Measurements from ENCODE around the gene SFXN4. TPM values are rescaled to one million over a fixed set of nuclear protein-coding genes. Genes with fewer than 3 reads are reported as not detected.

SFXN4 gene
- total and polyA plus RNA-seq, 2 of the 13 experiments (the other 11 are each of a cell fraction or from before 2014, with no cell fraction given), result 47.7 to 64.9 TPM

DNA sequence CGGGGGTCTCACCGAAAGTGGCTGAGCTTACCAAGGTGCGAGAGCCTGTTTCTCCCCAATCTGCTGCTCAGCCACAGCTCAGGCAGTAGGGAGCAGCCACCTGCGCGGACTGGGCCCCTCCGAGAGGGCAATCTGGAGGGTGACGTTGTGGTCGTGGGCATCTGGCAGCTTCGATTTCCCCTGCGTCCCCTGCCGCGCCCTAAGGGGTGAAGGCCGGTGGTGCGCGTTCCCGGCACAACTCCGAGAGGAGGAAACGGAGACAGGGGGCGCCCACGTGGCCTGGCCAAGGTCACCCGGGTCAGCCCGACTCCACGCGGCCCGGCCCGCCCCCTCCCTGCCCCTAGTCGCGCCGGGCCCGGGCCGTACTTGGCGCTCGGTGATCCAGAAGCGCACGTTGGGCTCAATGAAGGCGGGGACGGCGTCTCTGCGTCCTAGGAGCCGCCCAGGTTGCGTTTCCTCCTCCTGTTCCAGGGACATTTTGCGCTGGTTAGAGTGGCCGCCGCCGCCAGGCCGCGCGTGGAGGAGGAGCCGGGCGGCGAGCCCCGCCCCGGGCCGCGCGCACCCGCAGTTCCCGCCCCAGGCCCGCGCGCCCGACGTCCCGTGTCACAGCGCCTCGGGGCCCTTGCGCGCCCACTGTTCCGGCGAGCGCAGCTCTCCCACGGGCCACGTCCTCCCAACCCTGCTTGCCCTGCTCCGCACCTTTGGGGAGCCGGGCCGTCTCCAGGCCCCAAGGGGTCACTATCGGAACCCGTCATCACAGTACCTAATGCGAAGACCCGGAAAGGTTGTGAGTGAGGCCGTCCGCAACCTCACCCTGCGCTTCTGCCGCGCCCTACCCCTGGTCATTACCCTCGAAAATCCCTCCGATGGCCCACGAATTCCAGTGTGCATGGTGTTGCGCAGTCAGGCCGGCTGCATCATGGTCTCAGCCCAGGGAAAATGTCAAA is at the start of gene SFXN4 (continued):
- peak; percentile 64 for TF ChIP-seq CTCF (CRISPR knock-in tag; IDR thresholded peaks at IDR 0.05)
- TF ChIP-seq EED (CRISPR knock-in tag; IDR thresholded peaks at IDR 0.05), result no peak
- no peak for TF ChIP-seq SIN3B (IDR thresholded peaks at IDR 0.05; ENCODE audit: low read length)
- TF ChIP-seq FOSL1 (CRISPR knock-in tag; IDR thresholded peaks at IDR 0.05; ENCODE audit: borderline replicate concordance), result no peak
- TF ChIP-seq IKZF4 (CRISPR knock-in tag; IDR thresholded peaks at IDR 0.05; ENCODE audit: borderline replicate concordance, low read depth, not compliant biosample characterization), result no peak
- no peak for TF ChIP-seq TCF7L2 (IDR thresholded peaks at IDR 0.05; ENCODE audit: low read depth, low read length)
- TF ChIP-seq BORCS8-MEF2B (CRISPR knock-in tag; IDR thresholded peaks at IDR 0.05), result peak; percentile 87
- TF ChIP-seq HMG20B (CRISPR knock-in tag; conservative IDR thresholded peaks at IDR 0.05), result 0 out of 2 replicates have a peak, but pooled peaks have one; percentile 51
- TF ChIP-seq SIN3A (IDR thresholded peaks at IDR 0.05; ENCODE audit: borderline replicate concordance, low read depth, low read length), result peak; percentile 73; the same call in 1 of the 2 replicates
- peak; percentile 66; the same call in 1 of the 2 replicates for TF ChIP-seq TAF1 (CRISPR knock-in tag; IDR thresholded peaks at IDR 0.05)
- TF ChIP-seq ZNF180 (CRISPR knock-in tag; IDR thresholded peaks at IDR 0.05; ENCODE audit: borderline replicate concordance, low read depth), result no peak
- TF ChIP-seq NFYC (CRISPR knock-in tag; IDR thresholded peaks at IDR 0.05), result no peak
- TF ChIP-seq ATF5 (CRISPR knock-in tag; IDR thresholded peaks at IDR 0.05; ENCODE audit: low read depth), result 0 out of 2 replicates have a peak, but pooled peaks have one; percentile 22
- TF ChIP-seq, protein P1, sequence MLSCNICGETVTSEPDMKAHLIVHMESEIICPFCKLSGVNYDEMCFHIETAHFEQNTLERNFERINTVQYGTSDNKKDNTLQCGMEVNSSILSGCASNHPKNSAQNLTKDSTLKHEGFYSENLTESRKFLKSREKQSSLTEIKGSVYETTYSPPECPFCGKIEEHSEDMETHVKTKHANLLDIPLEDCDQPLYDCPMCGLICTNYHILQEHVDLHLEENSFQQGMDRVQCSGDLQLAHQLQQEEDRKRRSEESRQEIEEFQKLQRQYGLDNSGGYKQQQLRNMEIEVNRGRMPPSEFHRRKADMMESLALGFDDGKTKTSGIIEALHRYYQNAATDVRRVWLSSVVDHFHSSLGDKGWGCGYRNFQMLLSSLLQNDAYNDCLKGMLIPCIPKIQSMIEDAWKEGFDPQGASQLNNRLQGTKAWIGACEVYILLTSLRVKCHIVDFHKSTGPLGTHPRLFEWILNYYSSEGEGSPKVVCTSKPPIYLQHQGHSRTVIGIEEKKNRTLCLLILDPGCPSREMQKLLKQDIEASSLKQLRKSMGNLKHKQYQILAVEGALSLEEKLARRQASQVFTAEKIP (CRISPR knock-in tag; IDR thresholded peaks at IDR 0.05; ENCODE audit: borderline replicate concordance), result no peak
- no peak for TF ChIP-seq HNF4G (IDR thresholded peaks at IDR 0.05; ENCODE audit: borderline replicate concordance, low read depth, low read length)
- TF ChIP-seq HNF4G (CRISPR knock-in tag; IDR thresholded peaks at IDR 0.05; ENCODE audit: borderline replicate concordance, low read depth), result no peak
- TF ChIP-seq ZMYM4 (CRISPR knock-in tag; IDR thresholded peaks at IDR 0.05), result peak; percentile 4; the same call in 1 of the 2 replicates
- peak; percentile 89; the same call in 1 of the 2 replicates for TF ChIP-seq NR0B2 (CRISPR knock-in tag; IDR thresholded peaks at IDR 0.05)
- peak; percentile 76 for TF ChIP-seq SALL1 (CRISPR knock-in tag; IDR thresholded peaks at IDR 0.05)
- TF ChIP-seq SUZ12 (IDR thresholded peaks at IDR 0.05; ENCODE audit: low read depth, low read length), result no peak
- TF ChIP-seq SP4 (CRISPR knock-in tag; IDR thresholded peaks at IDR 0.05), result peak; percentile 81
- TF ChIP-seq ZNF788 (CRISPR knock-in tag; IDR thresholded peaks at IDR 0.05; ENCODE audit: borderline replicate concordance), result peak; percentile 76
- TF ChIP-seq, protein P2, sequence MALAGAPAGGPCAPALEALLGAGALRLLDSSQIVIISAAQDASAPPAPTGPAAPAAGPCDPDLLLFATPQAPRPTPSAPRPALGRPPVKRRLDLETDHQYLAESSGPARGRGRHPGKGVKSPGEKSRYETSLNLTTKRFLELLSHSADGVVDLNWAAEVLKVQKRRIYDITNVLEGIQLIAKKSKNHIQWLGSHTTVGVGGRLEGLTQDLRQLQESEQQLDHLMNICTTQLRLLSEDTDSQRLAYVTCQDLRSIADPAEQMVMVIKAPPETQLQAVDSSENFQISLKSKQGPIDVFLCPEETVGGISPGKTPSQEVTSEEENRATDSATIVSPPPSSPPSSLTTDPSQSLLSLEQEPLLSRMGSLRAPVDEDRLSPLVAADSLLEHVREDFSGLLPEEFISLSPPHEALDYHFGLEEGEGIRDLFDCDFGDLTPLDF (CRISPR knock-in tag; IDR thresholded peaks at IDR 0.05), result no peak
- TF ChIP-seq ZNF382 (CRISPR knock-in tag; IDR thresholded peaks at IDR 0.05; ENCODE audit: borderline replicate concordance), result no peak
